Chondrocyte (in vitro differentiated cells): ENCODE results near the gene USP24. TPM values are rescaled to one million over a fixed set of nuclear protein-coding genes. Genes with fewer than 3 reads are reported as not detected.

Source experiments
- DNase-seq: peaks from one replicate; pipeline ENCODE4 v3.0.0; 2021; ENCODE audit warnings: mixed read lengths, low spot score
- H3K27ac Mint-ChIP-seq: one replicate; pipeline ENCODE4 v1.8.0; 2021; ENCODE audit warnings: mild to moderate bottlenecking, moderate library complexity, mixed read lengths; ENCODE audit not compliant: unreplicated experiment
- H3K27me3 Mint-ChIP-seq: 2 replicates; pipeline ENCODE4 v1.8.0; 2021; ENCODE audit warnings: low read depth, mixed read lengths
- H3K36me3 Mint-ChIP-seq: 2 replicates; pipeline ENCODE4 v1.8.0; 2021; ENCODE audit warnings: low read depth, mixed read lengths
- H3K4me1 Mint-ChIP-seq: 2 replicates; pipeline ENCODE4 v1.8.0; 2021; ENCODE audit warnings: low read depth, mild to moderate bottlenecking, mixed read lengths
- H3K4me3 Mint-ChIP-seq: one replicate; pipeline ENCODE4 v1.8.0; 2021; ENCODE audit warnings: mild to moderate bottlenecking, moderate library complexity, mixed read lengths; ENCODE audit not compliant: unreplicated experiment
- H3K9me3 Mint-ChIP-seq: 2 replicates; pipeline ENCODE4 v1.8.0; 2021; ENCODE audit warnings: low read depth, mixed read lengths
- CTCF ChIP-seq: fragments of 200-600 bp; sonication (generic); IDR thresholded peaks from 2 replicates; pipeline ENCODE4 v1.5.0; 2021; ENCODE audit warnings: antibody characterized with exemption, mild to moderate bottlenecking, moderate library complexity
- total RNA-seq: library from RNA; stranded (reverse); gene quantifications from 3 replicates; pipeline ENCODE4 v1.2.1, GENCODE V29; 2021

USP24 gene
- total RNA-seq, 1 donor from 2014 or later = 25.8 TPM

- Mint-ChIP-seq H3K4me3 (no peak overlapping the region), H3K9me3 (no peaks in the 10 kb centered on the region), H3K27ac (no peak overlapping the region), H3K4me1 (peaks cover 21% of the 10 kb centered on the region), H3K36me3 (peaks cover 40% of the 10 kb centered on the region), H3K27me3 (no peaks in the 10 kb centered on the region)
- TF ChIP-seq CTCF = no peak
- DNase-seq = no peak
Observed at GRCh38 chr1:55067914-55068313, 147.2 kb downstream of the USP24 start.

GRCh38 chr1:55067022-55067778 lies 148.0 kb downstream of the USP24 start:
- peaks cover 22% of the 10 kb centered on the region for H3K4me1 Mint-ChIP-seq

GRCh38 chr1:55065648-55066047 lies 149.5 kb downstream of the USP24 start:
- Mint-ChIP-seq H3K9me3 (no peaks in the 10 kb centered on the region), H3K4me1 (peaks cover 20% of the 10 kb centered on the region), H3K27ac (no peak overlapping the region), H3K36me3 (peaks cover 31% of the 10 kb centered on the region), H3K4me3 (no peak overlapping the region), H3K27me3 (no peaks in the 10 kb centered on the region)
- DNase-seq = peak; percentile 41
- TF ChIP-seq CTCF = no peak

More at GRCh38 chr1:55067022-55067778, 148.0 kb downstream of the USP24 start:
- no peak for DNase-seq
- Mint-ChIP-seq H3K27ac (no peak overlapping the region), H3K4me3 (no peak overlapping the region), H3K36me3 (peaks cover 34% of the 10 kb centered on the region), H3K27me3 (no peaks in the 10 kb centered on the region), H3K9me3 (no peaks in the 10 kb centered on the region)
- TF ChIP-seq CTCF = no peak

GRCh38 chr1:55064861-55065263 lies 150.3 kb downstream of the USP24 start:
- Mint-ChIP-seq H3K27ac (peak overlapping the region; percentile 15), H3K4me1 (peaks cover 20% of the 10 kb centered on the region), H3K36me3 (peaks cover 23% of the 10 kb centered on the region), H3K4me3 (no peak overlapping the region), H3K9me3 (no peaks in the 10 kb centered on the region), H3K27me3 (no peaks in the 10 kb centered on the region)
- DNase-seq = no peak
- TF ChIP-seq CTCF = no peak

- peaks cover 20% of the 10 kb centered on the region for H3K4me1 Mint-ChIP-seq
- peak overlapping the region; percentile 68 for H3K27ac Mint-ChIP-seq
- no peaks in the 10 kb centered on the region for H3K27me3 Mint-ChIP-seq
- TF ChIP-seq CTCF = peak; percentile 19
- H3K36me3 Mint-ChIP-seq = peaks cover 20% of the 10 kb centered on the region
- peak; percentile 68 for DNase-seq
- H3K9me3 Mint-ChIP-seq = no peaks in the 10 kb centered on the region
- H3K4me3 Mint-ChIP-seq = no peak overlapping the region
Observed at GRCh38 chr1:55064071-55064581, 151.0 kb downstream of the USP24 start.
